ENCODE measurements around the gene CLASP1. TPM values are rescaled to one million over a fixed set of nuclear protein-coding genes. Genes with fewer than 3 reads are reported as not detected.

CLASP1 gene
- total and polyA plus RNA-seq, 2 donors (not counting 3 experiments of a cell fraction or from before 2014, with no cell fraction given) = 10.0 to 57.9 TPM

- intact Hi-C loops (cut with micrococcal nuclease) (no loop called here), dilution Hi-C loops (cut with MboI; ENCODE audit: extremely low pct_ligation_motif_present, low sequenced_read_pairs) (no loop called here)
- no TSS peak for BruUV-seq (replicated peaks)
- no peak overlapping the region for H3K9ac ChIP-seq (replicated peaks; ENCODE audit: extremely low read depth, insufficient read depth, low read length)
- H3K4me1 ChIP-seq (ENCODE audit: control insufficient read depth, extremely low read depth, insufficient read depth, low read length) = peaks cover 6% of the 10 kb centered on the region
- no peak for DNase-seq (ENCODE audit: low read depth, low spot score)
- ChIA-PET CTCF (no interaction called here), POLR2A (no interaction called here)
- no peaks in the 10 kb centered on the region for H3K9me3 ChIP-seq (replicated peaks; ENCODE audit: control insufficient read depth, insufficient read depth, low read length)
- no peak for TF ChIP-seq JUN (IDR thresholded peaks at IDR 0.05; ENCODE audit: borderline replicate concordance, insufficient read depth, insufficient read length, low read depth)
- TF ChIP-seq POLR2AphosphoS5 (IDR thresholded peaks at IDR 0.05; ENCODE audit: insufficient read depth, low read depth, low read length) = no peak
- TF ChIP-seq EZH2 (IDR thresholded peaks at IDR 0.05; ENCODE audit: borderline replicate concordance, low read depth, low read length, severe bottlenecking) = no peak
- no peak for TF ChIP-seq GATA2 (IDR thresholded peaks at IDR 0.05; ENCODE audit: insufficient read depth, insufficient read length, low read depth, low read length)
- TF ChIP-seq MYC (IDR thresholded peaks at IDR 0.05; ENCODE audit: low read depth, low read length) = no peak
- no peaks in the 10 kb centered on the region for H3K36me3 ChIP-seq (ENCODE audit: control insufficient read depth in 2 of 2, extremely low read depth in 1 of 2, insufficient read depth in 2 of 2, low read length in 2 of 2)
- no peak overlapping the region for H3K27ac ChIP-seq (ENCODE audit: insufficient read depth, low read depth, low read length)
- FAIRE-seq = no peak
- no peak overlapping the region for H3K4me3 ChIP-seq (replicated peaks in 1 of 3; ENCODE audit: insufficient read depth in 1 of 3, low read depth in 1 of 3, low read length in 3 of 3)
- peaks cover 2 to 5% of the 10 kb centered on the region in 2 experiments for H3K27me3 ChIP-seq (ENCODE audit: control insufficient read depth in 2 of 2, insufficient read depth in 2 of 2, low read length in 2 of 2)
- H4K20me1 ChIP-seq (replicated peaks; ENCODE audit: control insufficient read depth, extremely low read depth, insufficient read depth, low read length) = no peaks in the 10 kb centered on the region
- no peaks in the 10 kb centered on the region for H3K79me2 ChIP-seq (ENCODE audit: control insufficient read depth, insufficient read depth, low read length)
- H2AFZ ChIP-seq (ENCODE audit: low read depth, low read length) = no peak overlapping the region
- no peak overlapping the region for H3K4me2 ChIP-seq (ENCODE audit: insufficient read depth, low read length)
- no peaks in the 10 kb centered on the region for H3K9me1 ChIP-seq (replicated peaks; ENCODE audit: control insufficient read depth, extremely low read depth, insufficient read depth, low read length)
Measured at GRCh38 chr2:121307048-121307447, 342.2 kb downstream of the CLASP1 start.

- Histone ChIP-seq H3K4me3 (replicated peaks in 1 of 3; ENCODE audit: insufficient read depth in 1 of 3, low read depth in 1 of 3, low read length in 3 of 3) (no peak overlapping the region), H3K4me2 (ENCODE audit: insufficient read depth, low read length) (no peak overlapping the region), H2AFZ (ENCODE audit: low read depth, low read length) (no peak overlapping the region), H3K36me3 (ENCODE audit: control insufficient read depth in 2 of 2, extremely low read depth in 1 of 2, insufficient read depth in 2 of 2, low read length in 2 of 2) (no peaks in the 10 kb centered on the region), H3K27me3 (ENCODE audit: control insufficient read depth in 2 of 2, insufficient read depth in 2 of 2, low read length in 2 of 2) (peaks cover 1 to 5% of the 10 kb centered on the region in 2 experiments), H3K4me1 (ENCODE audit: control insufficient read depth, extremely low read depth, insufficient read depth, low read length) (peaks cover 4% of the 10 kb centered on the region), H3K27ac (ENCODE audit: insufficient read depth, low read depth, low read length) (no peak overlapping the region), H3K9me1 (replicated peaks; ENCODE audit: control insufficient read depth, extremely low read depth, insufficient read depth, low read length) (no peaks in the 10 kb centered on the region), H3K79me2 (ENCODE audit: control insufficient read depth, insufficient read depth, low read length) (no peaks in the 10 kb centered on the region), H3K9me3 (replicated peaks; ENCODE audit: control insufficient read depth, insufficient read depth, low read length) (no peaks in the 10 kb centered on the region), H4K20me1 (replicated peaks; ENCODE audit: control insufficient read depth, extremely low read depth, insufficient read depth, low read length) (no peaks in the 10 kb centered on the region), H3K9ac (replicated peaks; ENCODE audit: extremely low read depth, insufficient read depth, low read length) (no peak overlapping the region)
- POLR2A ChIA-PET = no interaction called here
- CTCF ChIA-PET = no interaction called here
- FAIRE-seq = no peak
- BruUV-seq (replicated peaks) = no TSS peak
- dilution Hi-C loops (cut with MboI; ENCODE audit: extremely low pct_ligation_motif_present, low sequenced_read_pairs) = no loop called here
- DNase-seq (ENCODE audit: low read depth, low spot score) = no peak
- TF ChIP-seq FOS (IDR thresholded peaks at IDR 0.05; ENCODE audit: borderline replicate concordance, insufficient read depth, low read length) (no peak), EZH2 (IDR thresholded peaks at IDR 0.05; ENCODE audit: borderline replicate concordance, low read depth, low read length, severe bottlenecking) (no peak), POLR2AphosphoS5 (IDR thresholded peaks at IDR 0.05; ENCODE audit: insufficient read depth, low read depth, low read length) (no peak), GATA2 (IDR thresholded peaks at IDR 0.05; ENCODE audit: insufficient read depth, insufficient read length, low read depth, low read length) (no peak), JUN (IDR thresholded peaks at IDR 0.05; ENCODE audit: borderline replicate concordance, insufficient read depth, insufficient read length, low read depth) (no peak), POLR2A (IDR thresholded peaks at IDR 0.05; ENCODE audit: low read depth, low read length) (no peak), CTCF (IDR thresholded peaks at IDR 0.05; ENCODE audit: extremely low read depth in 1 of 2, insufficient read depth in 1 of 2, low read depth in 1 of 2, low read length in 2 of 2) (no peak), MAX (IDR thresholded peaks at IDR 0.05; ENCODE audit: insufficient read depth, insufficient read length) (no peak), MYC (IDR thresholded peaks at IDR 0.05; ENCODE audit: low read depth, low read length) (no peak)
- intact Hi-C loops (cut with micrococcal nuclease) = no loop called here
Measured at GRCh38 chr2:121304941-121305340, 344.3 kb downstream of the CLASP1 start.

Measured in endothelial cell of umbilical vein (primary cell).